Large intestine (tissue), 3 donors: ENCODE results near the gene DGKH. TPM values are rescaled to one million over a fixed set of nuclear protein-coding genes. Genes with fewer than 3 reads are reported as not detected.
A peak's percentile ranks its signal among the peaks of the same experiment; 100 is the strongest.

Source experiments
- DNase-seq, 2 donors: peaks; one replicate each; pipeline versions ENCODE4 v3.0.0 to v3.0.0-alpha.2; 2013
- H3K27ac ChIP-seq: one replicate; pipeline ENCODE4 v1.5.1; 2013; ENCODE audit warnings: low read length
- H3K27me3 ChIP-seq: 2 replicates; pipeline ENCODE4 v1.6.1; 2013; ENCODE audit warnings: low read length; ENCODE audit not compliant: control insufficient read depth, insufficient read depth
- H3K36me3 ChIP-seq: 2 replicates; pipeline ENCODE4 v1.6.1; 2013; ENCODE audit warnings: low read length; ENCODE audit not compliant: control insufficient read depth, insufficient read depth
- H3K4me1 ChIP-seq: one replicate; pipeline ENCODE4 v1.6.1; 2013; ENCODE audit warnings: low read length; ENCODE audit not compliant: control insufficient read depth, insufficient read depth
- H3K4me3 ChIP-seq: one replicate; pipeline ENCODE4 v1.5.1; 2013; ENCODE audit warnings: low read length
- H3K9me3 ChIP-seq: one replicate; pipeline ENCODE4 v1.6.1; 2013; ENCODE audit warnings: mild to moderate bottlenecking, low read depth, low read length, moderate library complexity; ENCODE audit not compliant: control insufficient read depth
- WGBS: methylation state at CpG from one replicate; pipeline ENCODE4 v1.1.5; 2013; ENCODE audit warnings: low lambda C conversion rate; ENCODE audit not compliant: insufficient coverage; 5-methylcytosine and 5-hydroxymethylcytosine counted together
- polyA plus RNA-seq: library from polyadenylated mRNA; unstranded; fragments of 120-200 nt; gene quantifications from one replicate; pipeline ENCODE4 v1.2.1, GENCODE V29; 2013

Gene DGKH
- polyA plus RNA-seq, 1 donor, result 6.9 TPM

- DNase-seq, result no peak
- H3K9me3 ChIP-seq, result no peaks in the 10 kb centered on the region
- WGBS, result 21% methylated on average over 4 of the region's 4 CpGs
These were observed 224.3 kb downstream of the DGKH start for GRCh38 chr13:42272804-42273175.

GRCh38 chr13:42274386-42275097 lies 226.1 kb downstream of the DGKH start:
- no peak overlapping the region for H3K4me3 ChIP-seq
- no peak for DNase-seq
- peaks cover 4% of the 10 kb centered on the region for H3K4me1 ChIP-seq
- H3K9me3 ChIP-seq, result no peaks in the 10 kb centered on the region
- no peak overlapping the region for H3K27ac ChIP-seq
- H3K36me3 ChIP-seq, result no peaks in the 10 kb centered on the region
- H3K27me3 ChIP-seq, result no peaks in the 10 kb centered on the region
- 91% methylated on average over 4 of the region's 10 CpGs for WGBS

More at GRCh38 chr13:42272804-42273175, 224.3 kb downstream of the DGKH start:
- H3K4me1 ChIP-seq, result peaks cover 4% of the 10 kb centered on the region
- H3K27me3 ChIP-seq, result no peaks in the 10 kb centered on the region
- H3K4me3 ChIP-seq, result peak overlapping the region; percentile 89
- peak overlapping the region; percentile 76 for H3K27ac ChIP-seq
- no peaks in the 10 kb centered on the region for H3K36me3 ChIP-seq

GRCh38 chr13:42275098-42275471 lies 226.6 kb downstream of the DGKH start:
- H3K9me3 ChIP-seq, result no peaks in the 10 kb centered on the region
- no peaks in the 10 kb centered on the region for H3K27me3 ChIP-seq
- DNase-seq, result no peak
- H3K4me1 ChIP-seq, result peaks cover 4% of the 10 kb centered on the region
- no peaks in the 10 kb centered on the region for H3K36me3 ChIP-seq
- H3K4me3 ChIP-seq, result no peak overlapping the region
- WGBS, result no CpG with 5 or more reads among the region's 2 CpGs
- no peak overlapping the region for H3K27ac ChIP-seq

GRCh38 chr13:42275506-42275905 lies 227.1 kb downstream of the DGKH start:
- no peak for DNase-seq
- H3K9me3 ChIP-seq, result no peaks in the 10 kb centered on the region
- peaks cover 4% of the 10 kb centered on the region for H3K4me1 ChIP-seq
- H3K27me3 ChIP-seq, result no peaks in the 10 kb centered on the region
- H3K36me3 ChIP-seq, result no peaks in the 10 kb centered on the region
- no CpG with 5 or more reads among the region's 4 CpGs for WGBS
- H3K4me3 ChIP-seq, result no peak overlapping the region
- H3K27ac ChIP-seq, result no peak overlapping the region

GRCh38 chr13:42276683-42277082 lies 228.2 kb downstream of the DGKH start:
- H3K9me3 ChIP-seq, result no peaks in the 10 kb centered on the region
- no peak for DNase-seq
- H3K27me3 ChIP-seq, result no peaks in the 10 kb centered on the region
- 100% methylated on average over 1 of the region's 3 CpGs for WGBS
- no peaks in the 10 kb centered on the region for H3K4me1 ChIP-seq
- H3K27ac ChIP-seq, result no peak overlapping the region
- no peaks in the 10 kb centered on the region for H3K36me3 ChIP-seq
- H3K4me3 ChIP-seq, result no peak overlapping the region

GRCh38 chr13:42277618-42278276 lies 229.3 kb downstream of the DGKH start:
- Histone ChIP-seq H3K4me3 (no peak overlapping the region), H3K27ac (no peak overlapping the region)
- 100% methylated on average over 1 of the region's 7 CpGs for WGBS

DNA sequence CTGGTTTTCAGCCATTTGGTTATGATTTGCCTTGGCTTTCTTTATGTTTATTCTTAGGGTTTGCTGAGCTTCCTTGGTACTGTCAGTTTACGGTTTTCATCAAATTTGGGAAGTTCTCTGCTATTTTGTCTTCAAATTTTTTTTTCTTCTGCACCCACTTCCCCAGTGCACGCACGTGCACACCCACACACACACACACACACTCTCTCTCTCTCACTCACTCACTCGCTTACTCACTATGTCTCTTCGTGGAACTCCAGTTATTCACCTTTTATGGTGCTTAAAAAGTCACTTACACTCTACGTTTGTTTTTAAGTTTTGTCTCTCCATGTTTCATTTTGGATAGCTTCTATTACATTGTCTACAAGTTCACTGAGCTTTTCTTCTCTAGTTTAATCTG lies 230.6 kb downstream of the DGKH start:
- Histone ChIP-seq H3K4me1 (no peaks in the 10 kb centered on the region), H3K9me3 (no peaks in the 10 kb centered on the region), H3K27ac (no peak overlapping the region), H3K27me3 (no peaks in the 10 kb centered on the region), H3K4me3 (no peak overlapping the region), H3K36me3 (no peaks in the 10 kb centered on the region)
- 90% methylated on average over 6 of the region's 6 CpGs for WGBS
- DNase-seq, result no peak

More at GRCh38 chr13:42277618-42278276, 229.3 kb downstream of the DGKH start:
- Histone ChIP-seq H3K27me3 (no peaks in the 10 kb centered on the region), H3K4me1 (no peaks in the 10 kb centered on the region), H3K9me3 (no peaks in the 10 kb centered on the region), H3K36me3 (no peaks in the 10 kb centered on the region)
- no peak for DNase-seq

DNA sequence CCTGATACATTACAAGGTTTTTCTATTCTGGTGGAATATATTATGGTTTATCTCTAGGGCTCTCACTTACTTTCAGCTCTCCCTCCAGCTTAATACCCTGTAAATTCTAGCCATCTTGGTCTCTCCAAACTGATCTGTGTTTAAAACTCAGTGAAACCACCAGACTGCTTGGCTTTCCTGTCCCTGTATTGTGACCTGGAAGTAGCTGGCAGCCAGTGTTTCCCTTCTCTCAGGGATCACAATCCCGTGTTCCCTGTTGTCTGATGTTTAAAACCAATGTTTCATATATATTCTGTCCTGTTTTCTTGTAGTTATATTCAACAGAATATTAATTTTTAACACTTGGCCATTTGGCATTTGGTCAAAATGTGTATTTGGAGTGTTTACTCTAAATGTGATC lies 231.5 kb downstream of the DGKH start:
- Histone ChIP-seq H3K9me3 (no peaks in the 10 kb centered on the region), H3K27me3 (no peaks in the 10 kb centered on the region), H3K36me3 (no peaks in the 10 kb centered on the region), H3K4me3 (no peak overlapping the region), H3K4me1 (no peaks in the 10 kb centered on the region), H3K27ac (no peak overlapping the region)
- no peak for DNase-seq
- no CpG with 5 or more reads among the region's 1 CpG for WGBS

DNA sequence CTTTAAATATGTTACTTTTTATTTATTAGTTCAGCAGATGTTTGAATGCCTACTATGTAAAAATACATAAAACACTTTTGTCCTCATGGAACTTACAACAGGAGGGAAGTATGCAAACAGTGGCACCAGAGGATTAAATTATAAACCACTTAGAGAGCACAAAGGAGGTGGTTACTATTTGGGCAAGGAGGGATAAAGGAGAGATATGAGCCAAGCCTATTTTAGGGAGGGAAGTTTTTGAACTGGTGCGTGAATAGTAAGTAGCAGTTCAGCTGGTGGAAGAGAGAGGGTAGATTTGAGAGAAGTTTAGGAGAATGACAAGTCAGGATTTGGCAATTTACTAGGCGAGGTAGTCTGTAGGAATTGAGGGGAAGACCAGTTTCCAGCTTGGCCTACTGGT lies 232.1 kb downstream of the DGKH start:
- DNase-seq, result no peak
- Histone ChIP-seq H3K9me3 (no peaks in the 10 kb centered on the region), H3K4me3 (no peak overlapping the region), H3K27me3 (no peaks in the 10 kb centered on the region), H3K4me1 (no peaks in the 10 kb centered on the region), H3K27ac (no peak overlapping the region), H3K36me3 (no peaks in the 10 kb centered on the region)
- whole genome bisulfite sequencing, result 100% methylated on average over 1 of the region's 2 CpGs

DNA sequence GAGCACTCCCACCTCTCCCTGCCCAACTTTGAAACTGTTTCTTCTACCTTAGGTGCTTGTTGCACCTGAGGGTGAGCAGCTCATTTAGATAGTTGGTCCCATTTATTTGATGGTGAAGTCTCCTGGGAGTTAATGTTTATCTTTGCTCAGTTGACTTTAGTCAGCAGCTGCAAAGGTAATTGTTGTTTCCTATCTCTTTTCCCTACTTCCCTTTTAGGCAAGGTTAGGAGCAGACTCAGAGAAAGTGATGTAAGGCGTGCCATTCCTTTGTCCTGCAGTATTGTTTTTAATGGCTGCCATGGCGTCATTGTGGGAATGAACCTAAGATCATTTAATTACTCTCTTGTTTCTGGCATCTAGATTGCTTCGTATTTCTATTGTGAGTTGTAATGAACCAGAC lies 235.1 kb downstream of the DGKH start:
- H3K4me3 ChIP-seq, result no peak overlapping the region
- H3K9me3 ChIP-seq, result no peaks in the 10 kb centered on the region
- no peaks in the 10 kb centered on the region for H3K4me1 ChIP-seq
- H3K27ac ChIP-seq, result no peak overlapping the region
- H3K27me3 ChIP-seq, result no peaks in the 10 kb centered on the region
- DNase-seq, result peak; percentile 5 to 44
- WGBS, result no CpG with 5 or more reads among the region's 3 CpGs
- peaks cover 10% of the 10 kb centered on the region for H3K36me3 ChIP-seq

DNA sequence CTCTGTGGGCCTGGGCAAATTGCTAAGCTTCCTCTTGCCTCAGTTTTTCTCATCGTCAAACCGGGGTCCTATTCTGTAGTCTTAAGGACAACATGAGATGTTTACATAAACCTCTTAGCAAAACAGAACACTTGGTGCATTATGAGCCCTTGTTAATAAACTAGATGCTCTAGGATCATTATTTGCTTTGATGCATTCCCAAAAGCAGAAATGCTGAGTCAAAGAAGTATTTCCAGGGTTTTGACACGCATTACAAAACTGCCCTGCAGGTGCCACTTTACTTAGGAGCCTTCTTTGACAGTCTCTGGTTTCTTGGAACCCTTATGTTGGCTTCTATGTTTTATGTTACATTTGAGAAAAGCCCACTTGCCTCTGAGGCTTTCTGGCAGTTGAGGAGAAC lies 235.6 kb downstream of the DGKH start:
- Histone ChIP-seq H3K27ac (no peak overlapping the region), H3K36me3 (peaks cover 13% of the 10 kb centered on the region), H3K9me3 (no peaks in the 10 kb centered on the region), H3K27me3 (no peaks in the 10 kb centered on the region), H3K4me1 (no peaks in the 10 kb centered on the region), H3K4me3 (no peak overlapping the region)
- WGBS, result 60% methylated on average over 2 of the region's 3 CpGs
- DNase-seq, result no peak
